ENCODE results near the gene GCGR.

- TF ChIP-seq CTCF (IDR thresholded peaks at IDR 0.05; ENCODE audit: low read depth, low read length) (no peak), EZH2phosphoT487 (IDR thresholded peaks at IDR 0.05; ENCODE audit: low read depth) (no peak)
Observed at GRCh38 chr17:81811705-81812570, 8.0 kb downstream of the GCGR start.
